ENCODE measurements around the gene GART. TPM values are rescaled to one million over a fixed set of nuclear protein-coding genes. Genes with fewer than 3 reads are reported as not detected.
A peak's percentile ranks its signal among the peaks of the same experiment; 100 is the strongest.

GART gene
- total RNA-seq, 2 experiments from 2014 or later, result 123 to 124 TPM

- H3K9me3 Mint-ChIP-seq, result no peaks in the 10 kb centered on the region
- H3K36me3 Mint-ChIP-seq (ENCODE audit: low read depth), result no peaks in the 10 kb centered on the region
- H3K27me3 Mint-ChIP-seq, result peaks cover 6% of the 10 kb centered on the region
- no peak for DNase-seq
- H3K4me1 Mint-ChIP-seq, result peaks cover 12% of the 10 kb centered on the region
- no peak overlapping the region for H3K4me3 Mint-ChIP-seq
- H3K27ac Mint-ChIP-seq, result no peak overlapping the region
- ChIA-PET CTCF (interaction anchor here (0.6 kb wide), 1 partner anchor 73 kb away, joined by 4 read pairs; no protein-coding TSS in a partner anchor), POLR2A (no interaction called here)
Measured at GRCh38 chr21:33493756-33494155, 48.2 kb downstream of the GART start.

- DNase-seq, result no peak
- POLR2A ChIA-PET, result no interaction called here
- peak overlapping the region; percentile 36 for H3K4me3 Mint-ChIP-seq
- H3K27me3 Mint-ChIP-seq, result peaks cover 10% of the 10 kb centered on the region
- no peaks in the 10 kb centered on the region for H3K36me3 Mint-ChIP-seq (ENCODE audit: low read depth)
- H3K9me3 Mint-ChIP-seq, result no peaks in the 10 kb centered on the region
- CTCF ChIA-PET, result interaction anchor here (0.6 to 0.7 kb wide), 3 partner anchors 64 to 297 kb away, joined by 3 to 4 read pairs (median 3); no protein-coding TSS in a partner anchor
- H3K27ac Mint-ChIP-seq, result no peak overlapping the region
- peaks cover 12% of the 10 kb centered on the region for H3K4me1 Mint-ChIP-seq
Measured at GRCh38 chr21:33492571-33492970, 49.3 kb downstream of the GART start.

GRCh38 chr21:33491373-33492102, 50.4 kb downstream of the GART start, which contains the start of gene DNAJC28:
TSS of gene DNAJC28 (minus strand) at chr21:33491716. CDS start at chr21:33489393, 2,323 bp downstream.
- DNase-seq, result peak; percentile 94
- no peaks in the 10 kb centered on the region for H3K36me3 Mint-ChIP-seq (ENCODE audit: low read depth)
- H3K4me1 Mint-ChIP-seq, result peaks cover 12% of the 10 kb centered on the region
- ChIA-PET CTCF (interaction anchor here (0.7 to 2.3 kb wide), 6 partner anchors 11 to 296 kb away, joined by 3 to 20 read pairs (median 4); partner anchors contain the start of gene TMEM50B), POLR2A (interaction anchor here (1.6 kb wide), 1 partner anchor 12 kb away, joined by 15 read pairs; the partner anchor contains the start of gene TMEM50B)
- H3K27ac Mint-ChIP-seq, result peak within 1 kb of the TSS; percentile 86
- peak within 1 kb of the TSS; percentile 84 for H3K4me3 Mint-ChIP-seq
- peaks cover 10% of the 10 kb centered on the region for H3K27me3 Mint-ChIP-seq
- H3K9me3 Mint-ChIP-seq, result no peaks in the 10 kb centered on the region

GRCh38 chr21:33490991-33491372, 50.9 kb downstream of the GART start:
- Mint-ChIP-seq H3K4me1 (peaks cover 12% of the 10 kb centered on the region), H3K27me3 (peaks cover 10% of the 10 kb centered on the region), H3K9me3 (no peaks in the 10 kb centered on the region), H3K4me3 (peak overlapping the region; percentile 84), H3K36me3 (ENCODE audit: low read depth) (no peaks in the 10 kb centered on the region), H3K27ac (peak overlapping the region; percentile 85)
- POLR2A ChIA-PET, result interaction anchor here (1.6 kb wide), 1 partner anchor 11 kb away, joined by 15 read pairs; the partner anchor contains the start of gene TMEM50B
- DNase-seq, result no peak
- CTCF ChIA-PET, result interaction anchor here (1.0 to 2.3 kb wide), 5 partner anchors 10 to 115 kb away, joined by 3 to 20 read pairs (median 4); partner anchors contain the start of gene TMEM50B

- Mint-ChIP-seq H3K27ac (no peak overlapping the region), H3K36me3 (ENCODE audit: low read depth) (no peaks in the 10 kb centered on the region), H3K4me1 (peaks cover 12% of the 10 kb centered on the region), H3K9me3 (no peaks in the 10 kb centered on the region), H3K4me3 (no peak overlapping the region), H3K27me3 (peaks cover 7% of the 10 kb centered on the region)
- POLR2A ChIA-PET, result no interaction called here
- CTCF ChIA-PET, result interaction anchor here (0.6 to 1.0 kb wide), 2 partner anchors 9 to 300 kb away, joined by 3 to 5 read pairs; partner anchors contain the start of gene TMEM50B
- DNase-seq, result no peak
Measured at GRCh38 chr21:33488936-33489335, 53.0 kb downstream of the GART start.

GRCh38 chr21:33487996-33488395, 53.9 kb downstream of the GART start:
- Mint-ChIP-seq H3K9me3 (no peaks in the 10 kb centered on the region), H3K4me3 (no peak overlapping the region)
- POLR2A ChIA-PET, result no interaction called here

GRCh38 chr21:33481314-33481943, 60.5 kb downstream of the GART start:
- H3K27ac Mint-ChIP-seq, result no peak overlapping the region
- ChIA-PET CTCF (interaction anchor here (1.9 to 2.8 kb wide), 2 partner anchors 9 to 15 kb away, joined by 4 to 20 read pairs; partner anchors contain the start of gene DNAJC28), POLR2A (interaction anchor here (0.6 kb wide), 1 partner anchor 300 kb away, joined by 4 read pairs; no protein-coding TSS in a partner anchor)
- no peak for DNase-seq
- no peaks in the 10 kb centered on the region for H3K36me3 Mint-ChIP-seq (ENCODE audit: low read depth)
- no peaks in the 10 kb centered on the region for H3K9me3 Mint-ChIP-seq
- H3K4me3 Mint-ChIP-seq, result peak overlapping the region; percentile 90
- H3K27me3 Mint-ChIP-seq, result no peaks in the 10 kb centered on the region
- peaks cover 25% of the 10 kb centered on the region for H3K4me1 Mint-ChIP-seq

More at GRCh38 chr21:33487996-33488395, 53.9 kb downstream of the GART start:
- no peak for DNase-seq
- peaks cover 7% of the 10 kb centered on the region for H3K27me3 Mint-ChIP-seq
- peaks cover 12% of the 10 kb centered on the region for H3K4me1 Mint-ChIP-seq
- H3K36me3 Mint-ChIP-seq (ENCODE audit: low read depth), result no peaks in the 10 kb centered on the region
- CTCF ChIA-PET, result no interaction called here
- H3K27ac Mint-ChIP-seq, result no peak overlapping the region

GRCh38 chr21:33480481-33481103, 61.3 kb downstream of the GART start:
- peak overlapping the region; percentile 90 for H3K4me3 Mint-ChIP-seq
- POLR2A ChIA-PET, result interaction anchor here (0.5 to 2.1 kb wide), 3 partner anchors 11 to 233 kb away, joined by 3 to 15 read pairs (median 3); partner anchors contain the start of gene DNAJC28
- peaks cover 25% of the 10 kb centered on the region for H3K4me1 Mint-ChIP-seq
- CTCF ChIA-PET, result interaction anchor here (0.6 to 2.8 kb wide), 9 partner anchors 8 to 156 kb away, joined by 3 to 20 read pairs (median 5); partner anchors contain the start of genes DNAJC28 and IFNAR1
- DNase-seq, result no peak
- H3K36me3 Mint-ChIP-seq (ENCODE audit: low read depth), result no peaks in the 10 kb centered on the region
- H3K27ac Mint-ChIP-seq, result peak overlapping the region; percentile 97
- H3K9me3 Mint-ChIP-seq, result no peaks in the 10 kb centered on the region
- H3K27me3 Mint-ChIP-seq, result no peaks in the 10 kb centered on the region

- H3K4me1 Mint-ChIP-seq, result peaks cover 25% of the 10 kb centered on the region
- H3K9me3 Mint-ChIP-seq, result no peaks in the 10 kb centered on the region
- peak; percentile 93 for DNase-seq
- H3K27me3 Mint-ChIP-seq, result no peaks in the 10 kb centered on the region
- H3K27ac Mint-ChIP-seq, result peak within 1 kb of the TSS; percentile 97
- ChIA-PET CTCF (interaction anchor here (0.5 to 2.8 kb wide), 10 partner anchors 9 to 1280 kb away, joined by 3 to 20 read pairs (median 4); partner anchors contain the start of genes DNAJC28 and IFNAR1), POLR2A (interaction anchor here (0.5 to 2.1 kb wide), 3 partner anchors 11 to 64 kb away, joined by 3 to 15 read pairs (median 3); partner anchors contain the start of gene DNAJC28)
- H3K4me3 Mint-ChIP-seq, result peak within 1 kb of the TSS; percentile 90
- H3K36me3 Mint-ChIP-seq (ENCODE audit: low read depth), result no peaks in the 10 kb centered on the region
Measured at GRCh38 chr21:33479679-33480480, 62.0 kb downstream of the GART start, which contains the start of gene TMEM50B. TSS of gene TMEM50B (minus strand) at chr21:33479974. CDS start at chr21:33468885, 11,089 bp downstream.

- CTCF ChIA-PET, result interaction anchor here (0.9 to 2.8 kb wide), 7 partner anchors 10 to 117 kb away, joined by 3 to 20 read pairs (median 5); partner anchors contain the start of gene DNAJC28
Measured at GRCh38 chr21:33478935-33479678, 62.8 kb downstream of the GART start.

GRCh38 chr21:33478182-33478581, 63.7 kb downstream of the GART start:
- ChIA-PET CTCF (interaction anchor here (0.6 kb wide), 1 partner anchor 1014 kb away, joined by 5 read pairs; no protein-coding TSS in a partner anchor), POLR2A (no interaction called here)
- H3K9me3 Mint-ChIP-seq, result no peaks in the 10 kb centered on the region
- H3K27me3 Mint-ChIP-seq, result no peaks in the 10 kb centered on the region
- peak overlapping the region; percentile 84 for H3K27ac Mint-ChIP-seq
- peak overlapping the region; percentile 90 for H3K4me3 Mint-ChIP-seq
- DNase-seq, result no peak
- H3K36me3 Mint-ChIP-seq (ENCODE audit: low read depth), result no peaks in the 10 kb centered on the region
- peaks cover 25% of the 10 kb centered on the region for H3K4me1 Mint-ChIP-seq

More at GRCh38 chr21:33478935-33479678, 62.8 kb downstream of the GART start:
- peak; percentile 50 for DNase-seq
- no peaks in the 10 kb centered on the region for H3K9me3 Mint-ChIP-seq
- H3K27me3 Mint-ChIP-seq, result no peaks in the 10 kb centered on the region
- peak overlapping the region; percentile 84 for H3K27ac Mint-ChIP-seq
- peaks cover 25% of the 10 kb centered on the region for H3K4me1 Mint-ChIP-seq
- no peaks in the 10 kb centered on the region for H3K36me3 Mint-ChIP-seq (ENCODE audit: low read depth)
- POLR2A ChIA-PET, result interaction anchor here (0.5 to 2.1 kb wide), 2 partner anchors 12 to 65 kb away, joined by 3 to 15 read pairs; partner anchors contain the start of gene DNAJC28
- H3K4me3 Mint-ChIP-seq, result peak overlapping the region; percentile 90
